ENCODE measurements around the gene HYCC1. TPM values are rescaled to one million over a fixed set of nuclear protein-coding genes. Genes with fewer than 3 reads are reported as not detected.
"Not testable (repeated sequence)": the region's sequence is repeated elsewhere in the genome, so short reads cannot be mapped to it uniquely, and the experiment has no call there.

The HYCC1 gene
- polyA plus RNA-seq, 1 experiment = 80.3 TPM

DNA sequence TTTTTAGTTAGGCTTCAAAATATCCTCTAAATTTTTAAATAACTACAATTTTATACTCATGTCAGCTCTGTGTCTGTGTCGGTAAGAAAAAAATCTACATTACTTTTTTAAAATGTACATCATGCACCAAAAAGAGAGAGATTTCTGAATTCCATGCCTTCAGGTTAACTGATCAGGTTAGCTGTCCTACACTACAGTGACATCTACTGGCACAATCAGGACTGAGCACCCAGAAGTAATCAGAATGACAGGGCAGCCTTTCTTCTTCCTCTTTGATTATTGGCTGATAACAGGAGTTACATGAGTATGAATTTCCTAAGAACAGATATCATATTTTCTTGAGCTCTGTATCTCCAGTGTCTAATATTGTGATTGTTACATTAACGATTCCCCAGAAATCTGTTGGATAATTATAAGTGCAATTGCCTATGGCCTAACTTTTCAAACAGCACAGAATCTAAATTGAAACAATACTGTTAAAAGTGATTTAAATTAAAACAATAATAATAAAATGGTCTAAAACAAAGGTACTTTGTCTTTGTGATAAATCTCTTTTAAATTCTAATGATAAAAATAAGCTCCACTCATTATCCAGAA is 41.8 kb upstream of the HYCC1 start:
- TF ChIP-seq, protein P1, sequence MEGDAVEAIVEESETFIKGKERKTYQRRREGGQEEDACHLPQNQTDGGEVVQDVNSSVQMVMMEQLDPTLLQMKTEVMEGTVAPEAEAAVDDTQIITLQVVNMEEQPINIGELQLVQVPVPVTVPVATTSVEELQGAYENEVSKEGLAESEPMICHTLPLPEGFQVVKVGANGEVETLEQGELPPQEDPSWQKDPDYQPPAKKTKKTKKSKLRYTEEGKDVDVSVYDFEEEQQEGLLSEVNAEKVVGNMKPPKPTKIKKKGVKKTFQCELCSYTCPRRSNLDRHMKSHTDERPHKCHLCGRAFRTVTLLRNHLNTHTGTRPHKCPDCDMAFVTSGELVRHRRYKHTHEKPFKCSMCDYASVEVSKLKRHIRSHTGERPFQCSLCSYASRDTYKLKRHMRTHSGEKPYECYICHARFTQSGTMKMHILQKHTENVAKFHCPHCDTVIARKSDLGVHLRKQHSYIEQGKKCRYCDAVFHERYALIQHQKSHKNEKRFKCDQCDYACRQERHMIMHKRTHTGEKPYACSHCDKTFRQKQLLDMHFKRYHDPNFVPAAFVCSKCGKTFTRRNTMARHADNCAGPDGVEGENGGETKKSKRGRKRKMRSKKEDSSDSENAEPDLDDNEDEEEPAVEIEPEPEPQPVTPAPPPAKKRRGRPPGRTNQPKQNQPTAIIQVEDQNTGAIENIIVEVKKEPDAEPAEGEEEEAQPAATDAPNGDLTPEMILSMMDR (IDR thresholded peaks at IDR 0.05; ENCODE audit: low read depth, low read length) = peak; percentile 97
- ChIA-PET POLR2A (no interaction called here), CTCF (interaction anchor here (0.5 to 7.2 kb wide), 105 partner anchors 11 to 531 kb away, joined by 3 to 236 read pairs (median 4); partner anchors contain the start of genes IL6 and TOMM7)
- peak; percentile 45 for DNase-seq (ENCODE audit: low read depth, low spot score)
- H3K4me3 ChIP-seq (ENCODE audit: low read depth, low read length) = no peak overlapping the region
- no peak overlapping the region for H3K27ac ChIP-seq (ENCODE audit: low read depth, low read length)
- no peaks in the 10 kb centered on the region for H3K27me3 ChIP-seq (ENCODE audit: control insufficient read depth, insufficient read depth, low read length)
- no peaks in the 10 kb centered on the region for H3K9me3 ChIP-seq (ENCODE audit: control insufficient read depth, insufficient read depth, low read length)

DNA sequence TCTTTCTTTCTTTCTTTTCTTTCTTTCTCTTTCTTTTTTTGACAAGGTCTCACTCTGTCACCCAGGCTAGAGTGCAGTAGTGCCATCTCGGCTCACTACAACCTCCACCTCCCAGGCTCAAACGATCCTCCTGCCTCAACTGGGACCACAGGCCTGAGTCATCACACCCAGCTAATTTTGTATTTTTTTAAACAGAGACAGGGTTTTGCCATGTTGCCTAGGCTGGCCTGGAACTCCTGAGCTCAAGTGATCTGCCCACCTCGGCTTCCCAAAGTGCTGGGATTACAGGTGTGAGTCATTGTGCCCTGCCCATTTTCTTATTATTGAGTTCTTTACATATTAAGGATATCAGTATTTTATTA is 37.2 kb upstream of the HYCC1 start:
- H3K27me3 ChIP-seq (ENCODE audit: control insufficient read depth, insufficient read depth, low read length); POLR2A ChIA-PET; DNase-seq (ENCODE audit: low read depth, low spot score); H3K27ac ChIP-seq (ENCODE audit: low read depth, low read length); H3K9me3 ChIP-seq (ENCODE audit: control insufficient read depth, insufficient read depth, low read length); H3K4me3 ChIP-seq (ENCODE audit: low read depth, low read length): not testable (repeated sequence)
- CTCF ChIA-PET = interaction anchor here (0.8 kb wide), 1 partner anchor 490 kb away, joined by 4 read pairs; no protein-coding TSS in a partner anchor

DNA sequence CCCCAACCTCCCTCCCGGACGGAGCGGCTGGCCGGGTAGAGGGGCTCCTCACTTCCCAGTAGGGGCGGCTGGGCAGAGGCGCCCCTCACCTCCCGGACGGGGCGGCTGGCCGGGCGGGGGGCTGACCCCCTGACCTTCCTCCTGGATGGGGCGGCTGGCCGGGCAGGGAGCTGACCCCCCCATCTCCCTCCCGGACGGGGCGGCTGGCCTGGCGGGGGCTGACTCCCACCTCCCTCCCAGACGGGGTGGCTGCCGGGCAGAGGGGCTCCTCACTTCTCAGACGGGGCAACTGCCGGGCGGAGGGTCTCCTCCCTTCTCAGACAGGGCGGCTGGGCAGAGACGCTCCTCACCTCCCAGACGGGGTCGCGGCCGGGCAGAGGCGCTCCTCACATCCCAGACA is 32.4 kb upstream of the HYCC1 start:
- H3K27ac ChIP-seq (ENCODE audit: low read depth, low read length); H3K4me3 ChIP-seq (ENCODE audit: low read depth, low read length); H3K9me3 ChIP-seq (ENCODE audit: control insufficient read depth, insufficient read depth, low read length); CTCF ChIA-PET; H3K27me3 ChIP-seq (ENCODE audit: control insufficient read depth, insufficient read depth, low read length); DNase-seq (ENCODE audit: low read depth, low spot score); POLR2A ChIA-PET: not testable (repeated sequence)

DNA sequence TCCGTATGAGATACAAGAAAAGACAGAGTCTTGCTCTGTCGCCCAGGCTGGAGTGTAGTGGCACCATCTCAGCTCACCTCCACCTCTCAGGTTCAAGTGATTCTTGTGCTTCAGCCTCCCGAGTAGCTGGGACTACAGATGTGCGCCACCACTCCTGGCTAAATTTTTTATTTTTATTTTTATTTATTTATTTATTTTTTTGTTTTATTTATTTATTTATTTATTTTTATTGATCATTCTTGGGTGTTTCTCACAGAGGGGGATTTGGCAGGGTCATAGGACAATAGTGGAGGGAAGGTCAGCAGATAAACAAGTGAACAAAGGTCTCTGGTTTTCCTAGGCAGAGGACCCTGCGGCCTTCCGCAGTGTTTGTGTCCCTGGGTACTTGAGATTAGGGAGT is 31.2 kb upstream of the HYCC1 start:
- H3K9me3 ChIP-seq (ENCODE audit: control insufficient read depth, insufficient read depth, low read length); H3K4me3 ChIP-seq (ENCODE audit: low read depth, low read length); H3K27ac ChIP-seq (ENCODE audit: low read depth, low read length); DNase-seq (ENCODE audit: low read depth, low spot score); POLR2A ChIA-PET; H3K27me3 ChIP-seq (ENCODE audit: control insufficient read depth, insufficient read depth, low read length): not testable (repeated sequence)
- CTCF ChIA-PET = interaction anchor here (0.8 to 2.3 kb wide), 2 partner anchors 11 to 942 kb away, joined by 3 to 50 read pairs; no protein-coding TSS in a partner anchor

DNA sequence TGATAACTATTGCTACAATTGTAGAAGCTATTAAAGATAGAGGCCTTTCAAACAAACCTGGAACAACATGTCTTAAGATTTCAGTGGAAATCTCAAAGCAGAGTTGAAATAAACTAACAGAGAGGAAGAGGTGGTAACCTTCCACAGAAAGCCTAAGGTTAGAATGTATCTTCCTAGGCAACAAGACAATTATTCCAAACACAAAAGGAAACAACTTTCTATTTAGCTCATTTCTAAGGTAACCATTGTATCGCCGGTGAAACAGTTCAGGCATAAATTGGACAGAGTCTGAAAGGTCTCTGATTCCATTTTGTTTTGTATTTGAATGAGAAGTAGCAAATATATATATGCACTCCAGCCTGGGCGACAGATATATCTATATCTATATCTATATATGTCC is 30.7 kb upstream of the HYCC1 start:
- ChIA-PET POLR2A (no interaction called here), CTCF (interaction anchor here (0.8 to 2.3 kb wide), 5 partner anchors 11 to 941 kb away, joined by 3 to 50 read pairs (median 4); partner anchors contain the start of gene TOMM7)
- TF ChIP-seq, protein P1 (IDR thresholded peaks at IDR 0.05; ENCODE audit: low read depth, low read length) = no peak
- no peaks in the 10 kb centered on the region; the same call in 1 of the 2 replicates for H3K9me3 ChIP-seq (ENCODE audit: control insufficient read depth, insufficient read depth, low read length)
- no peak overlapping the region for H3K4me3 ChIP-seq (ENCODE audit: low read depth, low read length)
- DNase-seq (ENCODE audit: low read depth, low spot score) = no peak
- H3K27me3 ChIP-seq (ENCODE audit: control insufficient read depth, insufficient read depth, low read length) = no peaks in the 10 kb centered on the region
- H3K27ac ChIP-seq (ENCODE audit: low read depth, low read length) = no peak overlapping the region

DNA sequence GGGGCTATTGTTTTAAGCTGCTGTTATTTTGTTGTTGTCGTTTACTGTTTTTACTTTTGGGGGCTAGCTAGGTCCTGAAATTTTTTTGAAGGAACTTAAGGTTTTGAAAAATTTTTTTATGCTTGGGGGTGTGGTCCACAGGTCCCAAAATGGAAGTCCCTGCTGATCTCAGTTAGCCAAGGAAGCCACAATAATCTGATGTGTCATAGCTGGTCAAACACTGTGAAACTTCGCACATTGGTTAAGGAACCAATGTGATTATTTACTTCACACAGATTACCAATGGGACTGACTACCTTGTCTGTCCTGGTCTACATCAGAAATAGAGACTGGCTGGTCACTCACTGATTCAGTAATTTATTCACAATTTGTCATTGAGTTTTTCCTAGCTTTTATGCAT is 29.5 kb upstream of the HYCC1 start:
- ChIA-PET POLR2A (no interaction called here), CTCF (interaction anchor here (1.5 to 2.3 kb wide), 4 partner anchors 12 to 484 kb away, joined by 4 to 50 read pairs (median 5); partner anchors contain the start of gene TOMM7)
- no peaks in the 10 kb centered on the region for H3K27me3 ChIP-seq (ENCODE audit: control insufficient read depth, insufficient read depth, low read length)
- no peak overlapping the region for H3K27ac ChIP-seq (ENCODE audit: low read depth, low read length)
- no peak for DNase-seq (ENCODE audit: low read depth, low spot score)
- TF ChIP-seq, protein P1 (IDR thresholded peaks at IDR 0.05; ENCODE audit: low read depth, low read length) = no peak
- no peaks in the 10 kb centered on the region; the same call in 1 of the 2 replicates for H3K9me3 ChIP-seq (ENCODE audit: control insufficient read depth, insufficient read depth, low read length)
- no peak overlapping the region for H3K4me3 ChIP-seq (ENCODE audit: low read depth, low read length)

DNA sequence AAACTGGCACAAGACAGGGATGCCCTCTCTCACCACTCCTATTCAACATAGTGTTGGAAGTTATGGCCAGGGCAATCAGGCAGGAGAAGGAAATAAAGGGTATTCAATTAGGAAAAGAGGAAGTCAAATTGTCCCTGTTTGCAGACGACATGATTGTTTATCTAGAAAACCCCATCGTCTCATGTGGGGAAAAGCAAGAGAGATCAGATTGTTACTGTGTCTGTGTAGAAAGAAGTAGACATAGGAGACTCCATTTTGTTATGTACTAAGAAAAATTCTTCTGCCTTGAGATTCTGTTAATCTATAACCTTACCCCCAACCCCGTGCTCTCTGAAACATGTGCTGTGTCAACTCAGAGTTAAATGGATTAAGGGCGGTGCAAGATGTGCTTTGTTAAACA is 25.7 kb upstream of the HYCC1 start:
- H3K27me3 ChIP-seq (ENCODE audit: control insufficient read depth, insufficient read depth, low read length); CTCF ChIA-PET; H3K9me3 ChIP-seq (ENCODE audit: control insufficient read depth, insufficient read depth, low read length); DNase-seq (ENCODE audit: low read depth, low spot score); H3K27ac ChIP-seq (ENCODE audit: low read depth, low read length); H3K4me3 ChIP-seq (ENCODE audit: low read depth, low read length); POLR2A ChIA-PET: not testable (repeated sequence)

DNA sequence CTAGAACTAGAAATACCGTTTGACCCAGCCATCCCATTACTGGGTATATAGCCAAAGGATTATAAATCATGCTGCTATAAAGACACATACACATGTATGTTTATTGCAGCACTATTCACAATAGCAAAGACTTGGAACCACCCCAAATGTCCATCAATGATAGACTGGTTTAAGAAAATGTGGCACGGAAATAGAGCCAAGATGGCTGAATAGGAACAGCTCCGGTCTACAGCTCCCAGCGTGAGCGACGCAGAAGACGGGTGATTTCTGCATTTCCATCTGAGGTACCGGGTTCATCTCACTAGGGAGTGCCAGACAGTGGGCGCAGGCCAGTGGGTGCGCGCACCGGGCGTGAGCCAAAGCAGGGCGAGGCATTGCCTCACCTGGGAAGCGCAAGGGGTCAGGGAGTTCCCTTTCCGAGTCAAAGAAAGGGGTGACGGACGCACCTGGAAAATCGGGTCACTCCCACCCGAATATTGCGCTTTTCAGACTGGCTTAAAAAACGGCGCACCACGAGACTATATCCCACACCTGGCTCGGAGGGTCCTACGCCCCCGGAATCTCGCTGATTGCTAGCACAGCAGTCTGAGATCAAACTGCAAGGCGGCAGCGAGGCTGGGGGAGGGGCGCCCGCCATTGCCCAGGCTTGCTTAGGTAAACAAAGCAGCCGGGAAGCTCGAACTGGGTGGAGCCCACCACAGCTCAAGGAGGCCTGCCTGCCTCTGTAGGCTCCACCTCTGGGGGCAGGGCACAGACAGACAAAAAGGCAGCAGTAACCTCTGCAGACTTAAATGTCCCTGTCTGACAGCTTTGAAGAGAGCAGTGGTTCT is 21.8 kb upstream of the HYCC1 start:
- CTCF ChIA-PET; DNase-seq (ENCODE audit: low read depth, low spot score); H3K4me3 ChIP-seq (ENCODE audit: low read depth, low read length); H3K27ac ChIP-seq (ENCODE audit: low read depth, low read length); H3K27me3 ChIP-seq (ENCODE audit: control insufficient read depth, insufficient read depth, low read length); POLR2A ChIA-PET; H3K9me3 ChIP-seq (ENCODE audit: control insufficient read depth, insufficient read depth, low read length): not testable (repeated sequence)
